Activated CD8-positive, alpha-beta memory T cell treated with anti-CD3 and anti-CD28 coated beads for 48 hours (primary cell): ENCODE measurements around the gene UPF1.
"Not testable (repeated sequence)": the region's sequence is repeated elsewhere in the genome, so short reads cannot be mapped to it uniquely, and the experiment has no call there.

Experiments
- DNase-seq, 3 experiments: peaks; one replicate each; pipeline ENCODE4 v3.0.0-alpha.2; 2020; ENCODE audit warnings: low read depth in 2 of 3, low spot score in 2 of 3

Gene UPF1

GRCh38 chr19:18897094-18898029 lies 65.6 kb downstream of the UPF1 start:
- no peak for DNase-seq

DNA sequence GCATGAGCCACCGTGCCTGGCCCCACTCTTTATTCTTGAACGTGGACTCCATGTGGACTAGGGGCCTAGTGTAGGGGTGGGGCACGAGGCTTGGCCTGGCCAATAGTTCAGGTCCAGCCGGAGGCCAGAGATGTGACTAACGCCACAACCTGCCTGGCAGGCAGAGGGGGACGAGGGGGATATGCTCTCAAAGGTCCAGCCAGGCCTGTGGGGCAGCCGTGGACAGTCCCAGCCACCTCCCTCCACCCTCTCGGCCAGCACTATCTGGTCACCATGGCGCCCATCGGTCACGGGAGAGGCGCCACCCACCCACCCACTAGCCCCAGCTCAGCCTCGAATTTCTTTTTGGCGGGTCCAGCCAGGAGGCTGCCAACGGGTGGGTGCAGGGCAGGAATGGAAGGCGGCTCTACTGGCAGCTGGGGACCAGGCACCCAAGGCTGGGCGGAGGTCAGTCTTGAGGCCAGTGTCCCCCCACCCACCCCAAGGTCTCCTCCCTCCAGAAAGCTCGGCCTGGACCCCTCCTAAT lies 66.4 kb downstream of the UPF1 start:
- DNase-seq, result no peak

GRCh38 chr19:18898607-18899408 lies 67.0 kb downstream of the UPF1 start:
- no peak for DNase-seq

GRCh38 chr19:18899624-18900560 lies 68.1 kb downstream of the UPF1 start:
- no peak for DNase-seq

DNA sequence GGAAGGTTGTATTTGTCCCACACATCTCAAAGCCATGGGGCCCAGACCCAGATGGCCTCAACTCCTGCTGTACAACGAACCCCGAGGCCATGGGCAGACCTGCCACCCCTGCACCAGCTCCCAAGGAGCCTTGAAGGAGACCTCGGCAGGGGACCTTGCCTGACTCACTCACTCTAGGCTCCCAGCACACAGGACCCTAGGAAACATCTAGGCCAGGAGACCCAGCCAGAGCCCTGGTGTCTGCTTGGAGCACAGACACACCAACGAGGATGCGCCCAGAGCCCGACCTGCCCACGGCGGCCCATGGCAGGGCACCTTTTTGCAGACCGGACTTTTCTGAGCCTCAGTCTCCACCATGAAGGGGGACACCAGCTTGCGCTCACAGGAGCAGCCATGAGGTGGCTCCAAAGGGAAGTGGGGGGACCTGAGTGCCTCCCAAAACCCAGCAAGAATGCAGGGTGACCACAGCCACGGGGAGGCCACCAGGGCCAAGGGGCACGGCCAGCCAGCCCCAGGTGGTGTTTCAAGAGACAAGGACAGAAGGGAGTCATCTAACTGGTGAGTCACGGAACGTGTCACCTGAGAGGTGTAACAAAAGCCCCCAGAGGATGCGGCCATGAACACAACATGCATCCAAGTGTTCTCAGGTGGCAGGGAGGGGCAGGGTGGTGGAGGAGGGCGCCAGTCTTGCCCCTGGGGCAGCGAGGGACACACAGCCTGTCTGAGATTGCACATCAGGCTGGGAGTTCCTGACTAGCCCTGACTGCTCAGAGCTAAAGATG lies 69.1 kb downstream of the UPF1 start:
- DNase-seq, result no peak

GRCh38 chr19:18901491-18901890 lies 69.7 kb downstream of the UPF1 start:
- no peak for DNase-seq

DNA sequence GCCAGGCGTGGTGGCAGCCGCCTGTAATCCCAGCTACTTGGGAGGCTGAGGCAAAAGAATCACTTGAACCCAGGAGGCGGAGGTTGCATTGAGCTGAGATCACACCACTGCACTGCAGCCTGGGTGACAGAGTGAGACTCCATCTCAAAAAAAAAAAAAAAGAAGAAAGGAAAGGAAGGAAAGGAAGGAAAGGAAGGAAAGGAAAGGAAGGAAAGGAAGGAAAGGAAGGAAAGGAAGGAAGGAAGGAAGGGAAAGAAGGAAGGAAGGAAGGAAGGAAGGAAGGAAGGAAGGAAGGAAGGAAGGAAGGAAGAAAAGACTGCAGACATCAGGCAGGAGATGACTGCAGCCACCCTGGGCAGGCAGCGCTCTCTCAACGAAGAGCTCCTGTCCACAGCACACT lies 70.8 kb downstream of the UPF1 start:
- DNase-seq, result not testable (repeated sequence)

GRCh38 chr19:18903156-18904037 lies 71.6 kb downstream of the UPF1 start:
- DNase-seq, result no peak

GRCh38 chr19:18904334-18905057 lies 72.7 kb downstream of the UPF1 start:
- no peak for DNase-seq

DNA sequence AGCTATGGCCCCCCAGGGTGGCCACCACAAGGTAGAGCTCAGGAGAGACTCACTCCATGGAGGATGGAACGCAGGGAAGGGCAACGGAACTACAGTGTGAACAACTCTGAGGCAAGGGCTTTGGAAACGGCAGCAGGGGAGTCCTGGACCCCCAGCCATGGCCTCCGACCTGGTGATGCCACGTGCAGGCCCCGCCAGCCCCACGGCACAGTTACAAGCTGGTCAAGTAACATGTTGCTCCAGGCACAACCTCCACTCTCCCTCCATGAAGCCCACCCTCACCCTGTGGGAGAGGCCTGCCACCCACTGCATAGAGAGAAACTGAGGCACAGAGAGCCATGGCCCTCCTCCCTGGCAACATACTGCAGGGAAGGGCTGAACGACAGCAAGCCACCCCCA lies 73.3 kb downstream of the UPF1 start:
- DNase-seq, result no peak

DNA sequence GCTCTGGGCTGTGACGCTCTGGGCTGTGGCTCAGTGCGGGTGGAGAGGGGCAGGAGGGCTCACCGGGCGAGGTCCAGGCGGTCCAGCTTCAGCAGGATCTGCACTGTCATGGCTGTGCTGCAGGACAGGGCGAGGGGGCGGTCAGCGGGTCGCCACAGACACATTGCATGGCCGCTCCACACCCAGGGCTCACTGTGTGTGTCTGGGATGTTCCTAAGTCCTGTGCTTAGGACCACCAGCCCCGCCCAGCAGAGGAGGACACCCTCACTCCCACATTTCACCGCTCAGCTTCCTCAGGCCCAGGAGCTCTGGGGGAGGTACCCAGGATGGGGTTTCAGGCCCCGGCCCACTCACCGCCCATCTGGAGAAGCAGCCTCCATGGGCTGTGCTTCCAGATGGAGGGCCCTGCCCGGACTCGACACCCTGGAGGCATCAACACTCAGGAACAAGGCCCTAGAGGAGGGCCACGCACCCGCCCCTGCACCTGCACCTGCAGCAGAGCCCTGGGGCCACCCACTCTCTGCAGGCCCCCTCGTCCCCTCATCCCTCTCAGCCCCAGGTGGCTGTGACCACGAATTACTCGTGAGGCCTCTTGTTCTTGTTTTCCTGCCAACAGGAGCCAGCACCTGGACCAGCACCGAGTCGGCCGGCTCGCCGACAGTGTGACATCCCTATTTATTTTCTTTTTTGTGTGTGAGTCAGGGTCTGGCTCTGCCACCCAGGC lies 73.9 kb downstream of the UPF1 start:
- no peak for DNase-seq

GRCh38 chr19:18906605-18907519 lies 75.1 kb downstream of the UPF1 start:
- DNase-seq, result no peak

DNA sequence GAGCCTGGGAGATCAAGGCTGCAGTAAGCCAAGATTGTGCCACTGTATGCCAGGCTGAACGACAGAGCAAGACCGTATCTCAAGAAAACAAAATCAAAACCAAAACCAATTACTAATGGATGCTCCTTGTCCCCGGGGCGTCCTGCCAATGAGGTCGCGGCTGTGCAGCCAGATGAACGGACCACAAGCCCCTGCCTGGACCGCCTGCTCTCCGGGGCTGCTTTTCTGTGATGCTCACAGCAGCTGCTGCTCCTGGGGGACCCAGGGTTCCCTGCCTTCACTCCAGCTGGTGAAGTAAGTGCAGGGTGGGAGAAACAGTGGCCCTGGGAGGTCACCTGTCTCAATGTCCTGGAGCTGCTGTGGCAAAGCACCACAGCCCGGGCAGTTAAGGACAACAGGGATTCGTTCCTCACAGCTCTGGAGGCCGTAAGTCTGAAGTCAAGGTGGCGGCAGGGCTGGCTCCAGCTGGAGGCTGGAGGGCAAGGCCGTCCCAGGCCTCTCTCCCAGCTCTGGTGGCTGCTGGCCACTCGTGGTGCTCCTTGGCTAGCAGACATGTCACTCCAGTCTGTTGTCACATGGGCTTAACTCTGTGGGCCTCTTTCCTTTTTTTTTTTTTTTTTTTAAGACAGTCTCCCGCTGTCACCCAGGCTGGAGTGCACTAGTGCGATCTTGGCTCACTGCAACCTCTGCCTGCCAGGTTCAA lies 77.3 kb downstream of the UPF1 start:
- DNase-seq, result no peak

DNA sequence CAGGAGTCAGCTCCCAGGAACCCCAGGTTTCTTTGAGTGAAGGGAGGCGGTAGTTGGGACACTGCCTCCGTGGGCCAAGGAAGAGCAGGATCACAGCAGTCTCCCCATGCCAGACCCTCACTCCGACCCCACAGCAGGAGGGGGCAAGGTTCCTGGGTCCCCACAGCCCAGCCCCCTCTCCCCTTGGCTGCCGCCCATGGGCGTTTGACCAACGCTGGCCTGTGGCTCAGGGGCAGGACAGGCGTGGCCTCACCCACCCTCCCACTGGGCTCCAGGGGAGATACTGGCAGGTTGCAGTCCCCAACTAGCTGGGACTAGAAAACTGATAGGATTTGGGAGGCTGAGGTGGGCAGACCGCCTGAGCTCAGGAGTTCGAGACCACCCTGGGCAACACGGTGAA lies 78.3 kb downstream of the UPF1 start:
- DNase-seq, result no peak

- no peak for DNase-seq
These were observed 79.2 kb downstream of the UPF1 start for GRCh38 chr19:18910801-18911436.

DNA sequence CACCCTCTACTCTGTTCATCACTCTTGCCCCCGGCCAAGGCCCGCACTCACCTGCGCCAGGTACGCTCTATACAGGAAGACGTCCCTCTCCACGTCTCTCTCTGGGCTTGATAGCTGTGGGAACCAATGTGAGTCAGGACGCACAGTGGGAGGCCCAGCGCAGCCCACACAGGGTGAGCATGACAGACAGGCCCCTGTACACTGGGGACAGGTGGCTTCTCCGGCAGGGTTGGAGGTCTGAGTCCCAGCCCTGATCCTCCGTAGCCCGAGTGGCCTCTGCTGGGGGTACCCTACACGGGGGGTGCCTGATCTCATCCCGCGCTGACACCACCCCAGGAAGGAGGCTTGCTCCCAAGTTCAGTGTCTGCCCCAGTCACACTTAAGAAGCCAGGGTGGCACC lies 81.2 kb downstream of the UPF1 start:
- DNase-seq, result no peak
